Suprapubic skin (tissue), 4 donors: ENCODE results near the gene OSBPL2. TPM values are rescaled to one million over a fixed set of nuclear protein-coding genes. Genes with fewer than 3 reads are reported as not detected.

ENCODE experiments used
- DNase-seq, 2 donors: peaks; one replicate each; pipeline ENCODE4 v3.0.0-alpha.2; 2019; ENCODE audit warnings: low spot score in 2 of 2
- H3K27ac ChIP-seq: fragments of 200-600 bp; sonication (generic); one replicate; pipeline ENCODE4 v1.5.1; 2019
- H3K27me3 ChIP-seq: fragments of 200-600 bp; sonication (generic); one replicate; pipeline ENCODE4 v1.5.1; 2019
- H3K36me3 ChIP-seq: fragments of 200-600 bp; sonication (generic); one replicate; pipeline ENCODE4 v1.5.1; 2019
- H3K4me1 ChIP-seq: fragments of 200-600 bp; sonication (generic); one replicate; pipeline ENCODE4 v1.5.1; 2019
- H3K4me3 ChIP-seq: fragments of 200-600 bp; sonication (generic); one replicate; pipeline ENCODE4 v1.5.1; 2019; ENCODE audit warnings: mild to moderate bottlenecking
- H3K9me3 ChIP-seq: fragments of 200-600 bp; sonication (generic); one replicate; pipeline ENCODE4 v1.5.1; 2019
- CTCF ChIP-seq, 2 donors: fragments of 200-600 bp in 1 of 2; fragments of 450-650 bp in 1 of 2; sonication (generic) in 1 of 2; IDR thresholded peaks; one replicate each; pipeline ENCODE4 v1.5.1; 2016 to 2019; ENCODE audit warnings: antibody characterized with exemption in 2 of 2, mild to moderate bottlenecking in 1 of 2, moderate library complexity in 1 of 2
- EP300 ChIP-seq: sonication (generic); formaldehyde crosslinking; IDR thresholded peaks from one replicate; pipeline ENCODE4 v1.6.1; 2017; ENCODE audit warnings: antibody characterized with exemption
- POLR2A ChIP-seq, 2 donors: fragments of 450-650 bp; IDR thresholded peaks; one replicate each; pipeline ENCODE4 v1.6.1; 2017; ENCODE audit warnings: antibody characterized with exemption in 2 of 2, mild to moderate bottlenecking in 2 of 2, moderate library complexity in 2 of 2
- POLR2AphosphoS5 ChIP-seq, 3 donors: sonication (generic); formaldehyde crosslinking; IDR thresholded peaks; one replicate each; pipeline ENCODE4 v1.6.1; 2017; ENCODE audit warnings: antibody characterized with exemption in 3 of 3
- WGBS: methylation state at CpG from one replicate; pipeline ENCODE4 v1.1.5; 2018; 5-methylcytosine and 5-hydroxymethylcytosine counted together
- total RNA-seq, 4 donors: library from RNA; depleted of rRNA; stranded (reverse); fragments of >200 nt; gene quantifications; one replicate each; pipeline ENCODE4 v1.1.0, GENCODE V29; 2016

Gene OSBPL2
- total RNA-seq, 4 donors from 2014 or later: 78.1 to 132 (median 84.0) TPM

GRCh38 chr20:62235001-62235776 lies 3.1 kb upstream of the OSBPL2 start:
- peaks cover 5% of the 10 kb centered on the region for H3K27me3 ChIP-seq
- H3K4me3 ChIP-seq: no peak overlapping the region
- H3K4me1 ChIP-seq: peaks cover 56% of the 10 kb centered on the region
- no peaks in the 10 kb centered on the region for H3K36me3 ChIP-seq
- TF ChIP-seq POLR2AphosphoS5 (IDR thresholded peaks at IDR 0.05) (no peak), POLR2A (IDR thresholded peaks at IDR 0.05) (no peak), CTCF (IDR thresholded peaks at IDR 0.05) (no peak)
- H3K27ac ChIP-seq: no peak overlapping the region
- 58% methylated on average over 15 of the region's 16 CpGs for WGBS
- no peak for DNase-seq
- no peaks in the 10 kb centered on the region for H3K9me3 ChIP-seq

DNA sequence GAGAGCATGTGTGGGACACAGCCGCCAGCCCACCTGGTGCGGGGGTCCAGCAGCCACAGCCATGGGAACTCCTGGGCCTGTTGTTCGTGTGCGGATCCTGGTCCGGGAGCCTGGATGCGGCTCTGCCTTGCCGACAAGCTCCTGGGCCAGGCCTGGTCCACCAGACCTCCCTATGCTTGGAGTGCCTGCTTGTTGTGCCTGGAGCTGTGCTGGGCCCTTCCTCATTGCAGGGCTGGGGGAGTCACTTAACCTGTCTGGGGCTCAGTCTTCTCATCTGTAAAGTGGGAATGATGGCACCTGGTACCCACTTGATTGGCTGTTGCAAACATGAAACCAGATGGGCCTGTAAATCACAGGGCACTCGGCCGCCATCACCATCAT lies 2.6 kb upstream of the OSBPL2 start:
- TF ChIP-seq POLR2A (IDR thresholded peaks at IDR 0.05): no peak
- no peak for TF ChIP-seq POLR2AphosphoS5 (IDR thresholded peaks at IDR 0.05)
- no peak for DNase-seq
- peaks cover 62% of the 10 kb centered on the region for H3K4me1 ChIP-seq
- no peaks in the 10 kb centered on the region for H3K36me3 ChIP-seq
- H3K9me3 ChIP-seq: no peaks in the 10 kb centered on the region
- H3K27ac ChIP-seq: no peak overlapping the region
- H3K27me3 ChIP-seq: peaks cover 5% of the 10 kb centered on the region
- H3K4me3 ChIP-seq: no peak overlapping the region
- 95% methylated on average over 7 of the region's 9 CpGs for WGBS

- H3K27ac ChIP-seq: no peak overlapping the region
- H3K36me3 ChIP-seq: peaks cover under 1% of the 10 kb centered on the region
- DNase-seq: no peak
- WGBS: 51% methylated on average over 6 of the region's 6 CpGs
- peaks cover 66% of the 10 kb centered on the region for H3K4me1 ChIP-seq
- TF ChIP-seq CTCF (IDR thresholded peaks at IDR 0.05) (no peak), POLR2A (IDR thresholded peaks at IDR 0.05) (no peak), POLR2AphosphoS5 (IDR thresholded peaks at IDR 0.05) (no peak), EP300 (no peak)
- H3K27me3 ChIP-seq: peaks cover 5% of the 10 kb centered on the region
- H3K9me3 ChIP-seq: no peaks in the 10 kb centered on the region
- no peak overlapping the region for H3K4me3 ChIP-seq
These were observed 2.1 kb upstream of the OSBPL2 start for GRCh38 chr20:62236200-62236599.

DNA sequence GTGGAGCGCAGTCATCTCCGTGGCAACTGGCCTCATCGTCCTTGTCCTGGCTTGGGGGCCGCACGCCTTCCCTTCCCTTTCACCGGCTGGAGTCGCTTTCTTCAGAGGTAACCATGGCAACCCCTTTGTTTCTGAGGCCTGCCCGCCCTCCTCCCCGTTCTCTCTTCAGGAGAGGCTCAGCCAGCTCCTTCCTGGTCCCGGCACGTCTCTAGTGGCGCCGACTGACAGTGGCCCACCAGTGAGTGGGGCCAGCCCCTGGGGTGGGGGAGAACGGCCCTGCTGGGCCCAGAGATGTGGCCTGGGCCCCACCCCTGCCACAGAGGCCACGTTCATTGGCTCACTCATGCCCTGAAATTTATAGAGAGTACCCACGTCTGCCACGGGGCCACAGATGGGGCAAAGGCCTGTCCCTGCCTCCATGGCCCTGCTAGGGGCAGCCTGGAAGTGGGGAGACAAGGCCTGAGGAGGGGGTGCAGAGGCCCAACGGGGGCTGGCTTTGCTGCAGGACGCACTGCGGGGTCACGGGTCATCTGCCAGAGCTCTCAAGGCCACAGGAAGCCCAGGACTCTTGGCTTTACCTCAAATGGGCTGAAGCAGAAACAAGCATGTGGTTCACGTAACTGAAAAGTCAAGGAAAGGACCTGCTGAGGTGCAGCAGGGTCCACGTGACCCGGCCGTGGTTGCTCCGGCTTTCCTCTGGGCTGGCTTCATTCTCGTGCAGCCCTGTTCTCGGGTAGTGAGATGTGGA lies 1.4 kb upstream of the OSBPL2 start:
- no peaks in the 10 kb centered on the region for H3K9me3 ChIP-seq
- H3K4me1 ChIP-seq: peaks cover 74% of the 10 kb centered on the region
- DNase-seq: no peak
- H3K36me3 ChIP-seq: peaks cover 4% of the 10 kb centered on the region
- H3K4me3 ChIP-seq: no peak overlapping the region
- 90% methylated on average over 4 of the region's 28 CpGs for WGBS
- peaks cover 5% of the 10 kb centered on the region for H3K27me3 ChIP-seq
- TF ChIP-seq EP300: no peak
- H3K27ac ChIP-seq: no peak overlapping the region

DNA sequence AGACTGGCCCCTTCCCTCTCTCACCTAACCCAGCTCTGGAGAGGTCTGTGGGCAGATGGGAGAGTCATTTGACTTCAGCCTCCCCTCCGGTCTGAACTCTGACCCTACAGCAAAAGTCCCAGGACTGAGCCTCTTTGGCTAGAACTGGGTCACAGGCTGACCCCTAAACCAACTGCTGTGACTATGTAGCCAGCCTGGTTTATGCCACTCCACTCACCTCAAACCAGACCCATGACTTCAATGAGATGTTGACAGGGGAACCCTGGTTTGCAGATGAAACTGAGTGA lies 864 bp upstream of the OSBPL2 start:
- DNase-seq: no peak
- Histone ChIP-seq H3K36me3 (peaks cover 4% of the 10 kb centered on the region), H3K9me3 (no peaks in the 10 kb centered on the region), H3K4me1 (peaks cover 76% of the 10 kb centered on the region), H3K27me3 (peaks cover 5% of the 10 kb centered on the region), H3K4me3 (peak overlapping the region; percentile 67), H3K27ac (peak overlapping the region; percentile 35)
- WGBS: 33% methylated on average over 1 of the region's 1 CpG
- TF ChIP-seq POLR2AphosphoS5 (IDR thresholded peaks at IDR 0.05) (no peak), EP300 (no peak), CTCF (IDR thresholded peaks at IDR 0.05) (no peak), POLR2A (IDR thresholded peaks at IDR 0.05) (no peak)

DNA sequence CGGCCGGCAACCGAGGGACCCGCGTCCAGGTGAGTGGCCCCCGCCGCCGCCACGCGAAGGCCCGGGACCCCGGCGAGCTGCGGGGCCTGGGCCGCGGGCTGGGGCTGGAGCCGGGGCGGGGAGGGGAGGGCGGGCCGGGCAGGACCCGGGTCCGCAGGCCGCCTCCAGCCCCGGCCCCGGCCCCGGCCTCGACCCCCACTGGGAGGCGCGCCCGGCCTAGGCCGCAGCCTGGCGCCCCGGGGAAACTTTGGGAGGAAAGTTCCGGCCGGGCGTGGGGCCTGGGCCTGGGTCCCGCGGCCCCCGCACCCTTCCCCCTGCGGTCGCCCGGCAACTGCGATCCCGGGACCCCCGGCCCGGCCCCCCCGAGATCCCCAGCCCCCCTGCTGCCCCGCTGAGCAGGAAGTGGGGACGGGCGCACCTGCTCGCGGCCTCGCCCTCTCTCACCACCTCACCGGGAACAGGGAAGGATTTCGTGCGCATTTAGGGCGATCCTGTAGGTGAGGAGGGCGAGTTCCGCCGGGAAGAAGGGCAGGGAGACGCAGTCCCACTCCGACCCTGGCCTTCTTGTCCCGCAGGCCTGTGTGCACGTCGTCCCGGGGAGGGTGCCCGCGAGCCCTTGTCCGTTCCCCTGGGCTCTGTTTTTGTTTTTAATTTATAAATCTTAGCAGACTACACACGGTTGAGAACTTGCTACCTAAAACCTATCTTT lies 402 bp downstream of the OSBPL2 start:
- Histone ChIP-seq H3K9me3 (no peaks in the 10 kb centered on the region), H3K36me3 (peaks cover 4% of the 10 kb centered on the region), H3K4me3 (peak overlapping the region; percentile 67), H3K27ac (peak overlapping the region; percentile 97), H3K27me3 (peaks cover 4% of the 10 kb centered on the region), H3K4me1 (peaks cover 72% of the 10 kb centered on the region)
- no peak for TF ChIP-seq POLR2A (IDR thresholded peaks at IDR 0.05)
- TF ChIP-seq CTCF (IDR thresholded peaks at IDR 0.05): no peak
- TF ChIP-seq EP300: no peak
- no peak for TF ChIP-seq POLR2AphosphoS5 (IDR thresholded peaks at IDR 0.05)
- no peak for DNase-seq
- WGBS: 0% methylated on average over 16 of the region's 70 CpGs
